Measurements from ENCODE around the gene NAB2. TPM values are rescaled to one million over a fixed set of nuclear protein-coding genes. Genes with fewer than 3 reads are reported as not detected.

Gene NAB2
- total and polyA plus RNA-seq, 9 of the 15 experiments (the other 6 are each of a cell fraction or from before 2014, with no cell fraction given) = 0.45 to 40.9 (median 20.4) TPM

DNA sequence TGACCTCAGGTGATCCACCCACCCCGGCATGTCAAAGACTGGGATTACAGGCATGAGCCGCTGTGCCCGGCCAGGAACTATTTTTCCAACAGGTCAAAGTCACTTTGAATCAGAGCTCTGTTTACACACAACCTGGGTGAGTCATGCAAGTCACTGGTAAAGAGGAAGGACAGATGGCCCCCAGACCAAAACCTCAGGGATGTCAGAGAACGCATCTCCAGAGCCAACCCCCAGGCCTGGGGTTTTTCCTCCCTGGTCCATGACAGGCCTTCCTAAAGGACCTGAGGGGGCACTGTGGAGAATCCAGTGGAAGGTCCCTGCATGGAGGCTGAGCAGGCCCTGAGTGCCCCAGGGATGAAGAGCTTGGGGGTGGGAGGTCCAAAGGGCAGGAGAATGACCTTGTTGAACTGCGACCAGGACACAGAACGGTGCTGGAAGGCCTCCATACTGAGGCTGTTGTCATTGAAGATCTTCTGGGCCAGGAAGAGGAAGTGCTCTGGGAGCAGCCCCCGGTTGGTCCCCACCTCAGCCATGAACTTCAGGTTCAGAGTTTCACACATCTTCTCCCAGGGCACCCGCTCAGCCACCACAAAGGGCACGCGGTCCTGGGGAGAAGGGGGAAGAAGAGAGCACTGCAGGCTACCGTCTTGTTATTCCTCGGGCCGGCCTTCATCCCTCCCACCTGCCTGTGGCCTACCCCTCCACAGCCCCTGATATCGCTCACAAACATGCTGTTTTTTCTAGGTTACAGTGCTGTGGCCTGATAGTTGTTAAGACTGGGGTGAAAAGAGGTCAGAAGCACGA lies 13.2 kb downstream of the NAB2 start (continued):
- TF ChIP-seq, protein P1, sequence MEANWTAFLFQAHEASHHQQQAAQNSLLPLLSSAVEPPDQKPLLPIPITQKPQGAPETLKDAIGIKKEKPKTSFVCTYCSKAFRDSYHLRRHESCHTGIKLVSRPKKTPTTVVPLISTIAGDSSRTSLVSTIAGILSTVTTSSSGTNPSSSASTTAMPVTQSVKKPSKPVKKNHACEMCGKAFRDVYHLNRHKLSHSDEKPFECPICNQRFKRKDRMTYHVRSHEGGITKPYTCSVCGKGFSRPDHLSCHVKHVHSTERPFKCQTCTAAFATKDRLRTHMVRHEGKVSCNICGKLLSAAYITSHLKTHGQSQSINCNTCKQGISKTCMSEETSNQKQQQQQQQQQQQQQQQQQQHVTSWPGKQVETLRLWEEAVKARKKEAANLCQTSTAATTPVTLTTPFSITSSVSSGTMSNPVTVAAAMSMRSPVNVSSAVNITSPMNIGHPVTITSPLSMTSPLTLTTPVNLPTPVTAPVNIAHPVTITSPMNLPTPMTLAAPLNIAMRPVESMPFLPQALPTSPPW (CRISPR knock-in tag; IDR thresholded peaks at IDR 0.05) = peak; percentile 48
- peak; percentile 17; the same call in 1 of the 2 replicates for TF ChIP-seq PHF8 (IDR thresholded peaks at IDR 0.05; ENCODE audit: borderline replicate concordance, low read length)
- TF ChIP-seq DPF2 (IDR thresholded peaks at IDR 0.05) = peak; percentile 74; the same call in 1 of the 2 replicates
- TF ChIP-seq YY1 (IDR thresholded peaks at IDR 0.05; ENCODE audit: borderline replicate concordance in 1 of 3, control insufficient read depth in 1 of 3, extremely low read depth in 1 of 3, insufficient read depth in 3 of 3, insufficient read length in 1 of 3, insufficient replicate concordance in 2 of 3, low read depth in 1 of 3, low read length in 2 of 3) = peak in 1 of 3 experiments; percentile 18
- TF ChIP-seq, protein P2, sequence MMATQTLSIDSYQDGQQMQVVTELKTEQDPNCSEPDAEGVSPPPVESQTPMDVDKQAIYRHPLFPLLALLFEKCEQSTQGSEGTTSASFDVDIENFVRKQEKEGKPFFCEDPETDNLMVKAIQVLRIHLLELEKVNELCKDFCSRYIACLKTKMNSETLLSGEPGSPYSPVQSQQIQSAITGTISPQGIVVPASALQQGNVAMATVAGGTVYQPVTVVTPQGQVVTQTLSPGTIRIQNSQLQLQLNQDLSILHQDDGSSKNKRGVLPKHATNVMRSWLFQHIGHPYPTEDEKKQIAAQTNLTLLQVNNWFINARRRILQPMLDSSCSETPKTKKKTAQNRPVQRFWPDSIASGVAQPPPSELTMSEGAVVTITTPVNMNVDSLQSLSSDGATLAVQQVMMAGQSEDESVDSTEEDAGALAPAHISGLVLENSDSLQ (IDR thresholded peaks at IDR 0.05) = 0 out of 2 replicates have a peak, but pooled peaks have one; percentile 6
- no peak for TF ChIP-seq KLF10 (CRISPR knock-in tag; IDR thresholded peaks at IDR 0.05)
- TF ChIP-seq CCAR2 (IDR thresholded peaks at IDR 0.05; ENCODE audit: low read depth, low read length) = no peak
- TF ChIP-seq NR4A1 (CRISPR knock-in tag; IDR thresholded peaks at IDR 0.05) = no peak
- peak; percentile 51; the same call in 1 of the 2 replicates for TF ChIP-seq NR4A1 (tag; IDR thresholded peaks at IDR 0.05)
- no peak for TF ChIP-seq POLR3G (IDR thresholded peaks at IDR 0.05; ENCODE audit: extremely low read depth, insufficient read length, insufficient replicate concordance)
- TF ChIP-seq RCOR1 (IDR thresholded peaks at IDR 0.05; ENCODE audit: borderline replicate concordance in 1 of 2, low read depth in 2 of 2, low read length in 2 of 2) = peak in 1 of 2 experiments; percentile 67; a peak in 1 of 4 replicates
- TF ChIP-seq, protein P3, sequence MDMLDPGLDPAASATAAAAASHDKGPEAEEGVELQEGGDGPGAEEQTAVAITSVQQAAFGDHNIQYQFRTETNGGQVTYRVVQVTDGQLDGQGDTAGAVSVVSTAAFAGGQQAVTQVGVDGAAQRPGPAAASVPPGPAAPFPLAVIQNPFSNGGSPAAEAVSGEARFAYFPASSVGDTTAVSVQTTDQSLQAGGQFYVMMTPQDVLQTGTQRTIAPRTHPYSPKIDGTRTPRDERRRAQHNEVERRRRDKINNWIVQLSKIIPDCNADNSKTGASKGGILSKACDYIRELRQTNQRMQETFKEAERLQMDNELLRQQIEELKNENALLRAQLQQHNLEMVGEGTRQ (CRISPR knock-in tag; IDR thresholded peaks at IDR 0.05) = no peak
- TF ChIP-seq OTX1 (CRISPR knock-in tag; IDR thresholded peaks at IDR 0.05) = no peak
- TF ChIP-seq MYBL2 (IDR thresholded peaks at IDR 0.05; ENCODE audit: low read depth) = no peak
- no peak for TF ChIP-seq MYBL2 (CRISPR knock-in tag; IDR thresholded peaks at IDR 0.05; ENCODE audit: borderline replicate concordance)
- TF ChIP-seq, protein P4, sequence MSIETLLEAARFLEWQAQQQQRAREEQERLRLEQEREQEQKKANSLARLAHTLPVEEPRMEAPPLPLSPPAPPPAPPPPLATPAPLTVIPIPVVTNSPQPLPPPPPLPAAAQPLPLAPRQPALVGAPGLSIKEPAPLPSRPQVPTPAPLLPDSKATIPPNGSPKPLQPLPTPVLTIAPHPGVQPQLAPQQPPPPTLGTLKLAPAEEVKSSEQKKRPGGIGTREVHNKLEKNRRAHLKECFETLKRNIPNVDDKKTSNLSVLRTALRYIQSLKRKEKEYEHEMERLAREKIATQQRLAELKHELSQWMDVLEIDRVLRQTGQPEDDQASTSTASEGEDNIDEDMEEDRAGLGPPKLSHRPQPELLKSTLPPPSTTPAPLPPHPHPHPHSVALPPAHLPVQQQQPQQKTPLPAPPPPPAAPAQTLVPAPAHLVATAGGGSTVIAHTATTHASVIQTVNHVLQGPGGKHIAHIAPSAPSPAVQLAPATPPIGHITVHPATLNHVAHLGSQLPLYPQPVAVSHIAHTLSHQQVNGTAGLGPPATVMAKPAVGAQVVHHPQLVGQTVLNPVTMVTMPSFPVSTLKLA (conservative IDR thresholded peaks at IDR 0.05) = peak in 1 of 2 experiments; percentile 49; a peak in 1 of 4 replicates
- TF ChIP-seq FOXP1 (CRISPR knock-in tag; IDR thresholded peaks at IDR 0.05) = no peak

All from K562 (cell line).